ENCODE results near the gene FAM20C. TPM values are rescaled to one million over a fixed set of nuclear protein-coding genes. Genes with fewer than 3 reads are reported as not detected.

The FAM20C gene
- total RNA-seq, 1 experiment from 2014 or later, result 8.8 TPM

GRCh38 chr7:291373-292092, 99.2 kb downstream of the FAM20C start:
- H3K27ac Mint-ChIP-seq (ENCODE audit: low read depth, unreplicated experiment), result no peak overlapping the region
- H3K36me3 Mint-ChIP-seq (ENCODE audit: insufficient read depth, unreplicated experiment), result no peaks in the 10 kb centered on the region
- H3K9me3 Mint-ChIP-seq (ENCODE audit: unreplicated experiment), result no peaks in the 10 kb centered on the region
- DNase-seq (ENCODE audit: unreplicated experiment), result no peak
- H3K4me1 Mint-ChIP-seq (ENCODE audit: insufficient read depth, unreplicated experiment), result no peaks in the 10 kb centered on the region
- TF ChIP-seq CTCF (IDR thresholded peaks at IDR 0.05; ENCODE audit: unreplicated experiment), result no peak
- no TSS peak for BruUV-seq (replicated peaks)
- peaks cover 25% of the 10 kb centered on the region for H3K27me3 Mint-ChIP-seq (ENCODE audit: insufficient read depth, unreplicated experiment)
- ChIA-PET POLR2A (no interaction called here), CTCF (no interaction called here)
- H3K4me3 Mint-ChIP-seq (ENCODE audit: unreplicated experiment), result no peak overlapping the region
- intact Hi-C loops (cut with micrococcal nuclease), result no loop called here

- intact Hi-C loops (cut with micrococcal nuclease), result no loop called here
- TF ChIP-seq CTCF (IDR thresholded peaks at IDR 0.05; ENCODE audit: unreplicated experiment), result no peak
- CTCF ChIA-PET, result no interaction called here
- no peaks in the 10 kb centered on the region for H3K9me3 Mint-ChIP-seq (ENCODE audit: unreplicated experiment)
- no peak overlapping the region for H3K27ac Mint-ChIP-seq (ENCODE audit: low read depth, unreplicated experiment)
- no peaks in the 10 kb centered on the region for H3K36me3 Mint-ChIP-seq (ENCODE audit: insufficient read depth, unreplicated experiment)
- no peak overlapping the region for H3K4me3 Mint-ChIP-seq (ENCODE audit: unreplicated experiment)
- no peak for DNase-seq (ENCODE audit: unreplicated experiment)
- POLR2A ChIA-PET, result no interaction called here
- BruUV-seq (replicated peaks), result no TSS peak
- no peaks in the 10 kb centered on the region for H3K4me1 Mint-ChIP-seq (ENCODE audit: insufficient read depth, unreplicated experiment)
- H3K27me3 Mint-ChIP-seq (ENCODE audit: insufficient read depth, unreplicated experiment), result peaks cover 21% of the 10 kb centered on the region
Measured at GRCh38 chr7:292226-292625, 99.9 kb downstream of the FAM20C start.

GRCh38 chr7:292826-293225, 100.5 kb downstream of the FAM20C start:
- Mint-ChIP-seq H3K27ac (ENCODE audit: low read depth, unreplicated experiment) (no peak overlapping the region), H3K4me3 (ENCODE audit: unreplicated experiment) (no peak overlapping the region), H3K27me3 (ENCODE audit: insufficient read depth, unreplicated experiment) (peaks cover 15% of the 10 kb centered on the region), H3K9me3 (ENCODE audit: unreplicated experiment) (no peaks in the 10 kb centered on the region), H3K4me1 (ENCODE audit: insufficient read depth, unreplicated experiment) (no peaks in the 10 kb centered on the region), H3K36me3 (ENCODE audit: insufficient read depth, unreplicated experiment) (no peaks in the 10 kb centered on the region)
- CTCF ChIA-PET, result no interaction called here
- no peak for DNase-seq (ENCODE audit: unreplicated experiment)
- intact Hi-C loops (cut with micrococcal nuclease), result no loop called here
- POLR2A ChIA-PET, result no interaction called here
- BruUV-seq (replicated peaks), result no TSS peak
- TF ChIP-seq CTCF (IDR thresholded peaks at IDR 0.05; ENCODE audit: unreplicated experiment), result no peak

- no peaks in the 10 kb centered on the region for H3K9me3 Mint-ChIP-seq (ENCODE audit: unreplicated experiment)
- intact Hi-C loops (cut with micrococcal nuclease), result no loop called here
- no peak overlapping the region for H3K4me3 Mint-ChIP-seq (ENCODE audit: unreplicated experiment)
- no peak overlapping the region for H3K27ac Mint-ChIP-seq (ENCODE audit: low read depth, unreplicated experiment)
- no peak for TF ChIP-seq CTCF (IDR thresholded peaks at IDR 0.05; ENCODE audit: unreplicated experiment)
- ChIA-PET POLR2A (no interaction called here), CTCF (no interaction called here)
- no peaks in the 10 kb centered on the region for H3K4me1 Mint-ChIP-seq (ENCODE audit: insufficient read depth, unreplicated experiment)
- no TSS peak for BruUV-seq (replicated peaks)
- H3K27me3 Mint-ChIP-seq (ENCODE audit: insufficient read depth, unreplicated experiment), result peaks cover 5% of the 10 kb centered on the region
- no peaks in the 10 kb centered on the region for H3K36me3 Mint-ChIP-seq (ENCODE audit: insufficient read depth, unreplicated experiment)
- no peak for DNase-seq (ENCODE audit: unreplicated experiment)
Measured at GRCh38 chr7:293681-294439, 101.5 kb downstream of the FAM20C start.
